AG20443 (cell line): ENCODE data around the gene TMEM198.

ENCODE experiments used
- DNase-seq: peaks from one replicate; pipeline ENCODE4 v3.0.0; 2012; ENCODE audit warnings: low spot score, mixed read lengths

TMEM198 gene

DNA sequence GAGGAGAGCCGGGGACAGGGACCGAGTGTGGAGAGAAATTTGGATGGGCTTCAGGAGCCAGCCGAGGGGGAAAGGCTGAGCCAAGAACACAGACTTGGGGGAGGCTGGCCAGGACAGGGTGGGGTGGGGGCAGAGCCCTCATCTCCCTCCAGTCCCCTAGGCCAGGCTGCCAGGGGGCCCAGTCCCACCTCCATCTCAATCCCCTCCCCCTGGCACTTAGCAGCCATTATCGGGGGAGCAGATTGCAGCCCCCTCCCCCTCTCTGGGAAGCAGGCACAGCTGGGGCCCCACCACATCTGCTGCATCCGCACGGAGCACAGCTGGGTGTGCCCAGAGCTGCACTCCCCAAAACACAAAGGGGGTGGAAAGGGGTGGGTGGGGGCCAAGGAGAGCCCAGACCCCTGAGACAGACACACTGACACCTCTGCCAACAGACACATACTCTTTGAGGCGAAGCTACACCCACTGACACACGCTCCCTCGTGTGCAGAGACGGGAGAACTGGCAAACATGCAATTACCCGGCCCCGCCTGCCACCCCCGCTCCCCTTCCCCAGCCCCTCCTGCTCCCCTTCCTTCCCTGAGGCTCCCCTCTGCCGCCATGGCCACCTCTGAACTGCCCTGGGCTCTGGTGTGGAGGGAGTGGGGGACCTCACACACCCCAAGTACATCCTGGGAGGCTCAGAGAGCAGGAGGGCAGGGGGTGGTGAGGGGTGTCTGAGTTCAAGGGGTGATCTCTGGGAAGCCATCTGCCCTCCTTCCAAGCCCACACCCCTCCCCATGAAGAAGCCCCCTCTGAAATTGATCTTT is 34.7 kb upstream of the TMEM198 start:
- no peak for DNase-seq

DNA sequence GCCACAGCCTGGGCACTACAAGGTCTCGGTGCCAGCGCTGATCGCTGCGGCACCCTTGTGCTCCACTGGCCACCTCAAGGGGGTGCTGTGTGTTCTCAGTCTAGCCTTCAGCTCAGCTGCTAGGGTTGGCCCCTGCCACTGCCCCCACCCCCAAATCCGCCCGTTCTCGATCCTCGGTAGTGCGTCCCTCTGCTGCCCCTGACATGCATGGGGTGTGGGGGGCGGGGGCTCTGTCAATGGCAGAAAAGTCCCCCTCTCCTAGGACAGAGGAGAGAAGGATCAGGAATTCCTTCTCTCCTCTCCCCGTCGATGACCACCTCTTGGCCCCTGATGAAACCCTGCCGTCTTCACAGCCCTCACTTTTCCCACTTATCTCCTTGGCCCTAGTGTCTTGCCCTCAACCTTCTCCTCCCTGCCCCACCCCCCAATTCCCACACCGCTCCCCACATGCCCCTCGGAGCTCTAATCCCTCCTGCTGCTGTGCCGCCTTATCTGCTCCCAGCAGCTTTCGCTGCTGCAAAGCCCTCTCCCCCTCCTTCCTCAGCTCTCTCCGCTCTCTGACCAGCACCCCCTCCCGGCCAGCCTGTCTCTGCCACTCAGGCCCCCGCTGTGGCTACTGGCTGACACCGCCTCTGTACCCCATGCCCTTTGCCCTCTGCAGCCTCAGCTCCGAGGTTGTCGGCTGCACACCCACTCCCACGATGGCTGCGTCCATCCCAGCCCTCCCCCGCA is 33.9 kb upstream of the TMEM198 start:
- peak; percentile 71 for DNase-seq

DNA sequence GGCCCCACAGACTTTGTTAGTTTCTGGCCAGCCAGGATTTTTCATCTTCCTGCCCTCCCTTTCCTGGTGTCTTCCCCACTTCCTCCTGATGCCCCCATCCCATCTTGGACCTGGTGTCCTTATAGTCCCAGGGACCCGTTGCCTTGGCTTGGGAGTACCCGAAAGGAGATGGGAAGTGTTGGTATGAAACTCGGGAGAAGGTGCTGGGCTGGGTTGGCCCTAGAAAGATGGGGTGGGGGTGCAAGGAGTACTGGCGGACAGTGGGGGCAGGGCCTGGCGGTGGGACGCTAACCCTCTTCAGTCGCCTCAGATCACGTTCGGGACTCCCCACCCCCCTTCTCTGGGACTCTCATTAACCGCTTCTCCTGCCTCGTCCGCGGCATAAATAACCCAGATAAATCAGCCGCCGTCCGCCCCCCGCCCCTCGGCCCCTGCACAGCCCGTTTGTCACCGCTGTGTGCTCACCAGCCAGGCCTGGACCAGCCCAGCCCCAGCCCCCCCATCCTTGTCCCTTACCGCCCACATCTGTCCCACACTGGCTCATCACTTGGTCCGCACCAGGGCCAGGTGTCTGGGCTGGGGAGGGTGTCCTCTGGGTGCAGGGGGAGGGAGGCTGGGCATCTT is 33.2 kb upstream of the TMEM198 start:
- DNase-seq = no peak

DNA sequence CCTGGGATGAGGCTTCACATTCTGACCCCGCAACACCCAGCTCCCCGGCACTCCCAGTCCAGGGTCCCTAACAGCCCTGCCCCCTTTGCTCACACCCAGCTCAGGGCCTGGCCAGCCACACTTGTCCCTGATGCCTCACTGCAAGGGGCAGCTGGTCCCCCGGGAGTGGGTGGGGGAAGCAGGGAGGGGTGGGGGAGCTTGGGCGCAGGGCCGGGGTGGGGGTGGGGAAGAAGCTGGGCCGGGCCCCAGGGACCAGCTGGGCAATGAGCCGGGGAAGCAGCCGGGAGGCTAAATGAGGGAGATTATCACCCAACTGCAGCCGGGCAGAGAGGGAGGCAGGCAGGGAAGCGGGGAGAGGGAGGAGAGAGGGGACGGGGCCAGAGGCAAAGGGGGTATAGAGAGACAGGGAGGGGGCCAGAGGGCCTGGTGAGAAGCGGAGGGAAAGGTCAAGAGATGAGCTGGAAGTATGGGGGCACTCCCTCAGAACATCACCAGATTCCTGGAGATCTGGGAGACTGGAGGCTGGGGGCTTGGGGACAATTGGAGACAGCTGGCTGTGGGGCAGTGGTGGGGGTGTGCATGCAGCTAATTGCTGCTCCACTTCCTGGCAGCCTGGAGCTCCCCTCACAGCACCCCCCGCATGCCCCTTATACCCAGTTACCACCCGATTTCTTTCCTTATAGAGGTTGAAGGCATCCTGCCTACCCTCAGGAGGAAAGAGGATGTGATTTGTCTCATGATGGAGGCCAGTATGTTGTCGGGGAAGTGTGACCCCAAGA is 32.1 kb upstream of the TMEM198 start:
- no peak for DNase-seq

DNA sequence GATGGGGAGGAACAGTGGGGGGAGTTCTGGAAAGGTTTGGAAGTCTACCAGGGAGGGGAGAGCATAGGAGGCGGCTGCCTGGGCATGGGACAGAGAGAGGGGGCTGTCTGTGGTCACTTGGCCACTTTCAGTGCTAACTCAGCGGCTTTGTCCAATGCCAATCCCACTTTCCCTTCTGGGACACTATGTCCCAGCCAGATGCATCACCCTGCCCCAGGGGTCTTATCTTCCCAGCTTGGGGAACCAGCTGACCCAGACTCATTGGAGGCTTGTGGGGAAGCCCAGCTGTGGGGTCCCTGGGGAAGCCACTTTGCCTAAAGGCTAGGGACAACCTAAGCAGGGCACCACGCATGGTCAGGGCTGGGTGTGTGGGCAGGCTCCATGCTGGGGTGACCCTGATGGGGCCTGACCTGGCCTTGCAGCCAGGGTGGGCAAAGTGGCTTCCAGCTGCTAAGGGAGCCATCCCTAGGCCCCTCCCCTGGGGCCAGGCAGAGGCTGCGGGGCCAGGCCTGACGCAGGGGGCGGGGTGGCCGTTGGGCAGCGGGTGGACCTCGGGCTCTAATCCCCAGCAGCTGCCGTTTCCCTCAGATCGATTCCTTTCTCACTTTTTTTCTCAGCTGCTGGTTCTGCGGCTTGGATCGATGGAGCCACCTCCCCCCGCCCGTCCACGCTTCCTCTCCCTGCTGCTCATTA is 31.2 kb upstream of the TMEM198 start:
- DNase-seq = no peak

DNA sequence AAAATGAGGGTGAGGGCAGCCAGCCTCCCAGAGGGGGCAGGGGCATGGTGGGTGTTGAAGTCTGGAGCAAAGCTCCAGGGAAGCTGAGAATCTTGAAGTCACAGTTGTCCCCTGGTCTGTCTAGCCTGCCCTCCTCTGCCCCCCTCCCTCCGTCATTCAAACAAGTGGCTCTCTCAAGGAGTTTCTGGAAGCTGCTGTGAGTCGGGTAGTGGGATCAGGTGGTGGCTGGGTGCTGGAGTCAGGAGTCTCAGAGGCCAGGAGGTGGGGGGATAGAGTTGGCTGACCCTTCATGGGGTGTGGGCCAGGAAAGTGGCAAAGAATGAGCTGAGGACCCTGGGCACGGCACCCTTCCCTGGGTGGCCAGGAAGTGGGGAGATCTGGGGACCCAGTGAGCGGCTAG is 30.0 kb upstream of the TMEM198 start:
- no peak for DNase-seq

DNA sequence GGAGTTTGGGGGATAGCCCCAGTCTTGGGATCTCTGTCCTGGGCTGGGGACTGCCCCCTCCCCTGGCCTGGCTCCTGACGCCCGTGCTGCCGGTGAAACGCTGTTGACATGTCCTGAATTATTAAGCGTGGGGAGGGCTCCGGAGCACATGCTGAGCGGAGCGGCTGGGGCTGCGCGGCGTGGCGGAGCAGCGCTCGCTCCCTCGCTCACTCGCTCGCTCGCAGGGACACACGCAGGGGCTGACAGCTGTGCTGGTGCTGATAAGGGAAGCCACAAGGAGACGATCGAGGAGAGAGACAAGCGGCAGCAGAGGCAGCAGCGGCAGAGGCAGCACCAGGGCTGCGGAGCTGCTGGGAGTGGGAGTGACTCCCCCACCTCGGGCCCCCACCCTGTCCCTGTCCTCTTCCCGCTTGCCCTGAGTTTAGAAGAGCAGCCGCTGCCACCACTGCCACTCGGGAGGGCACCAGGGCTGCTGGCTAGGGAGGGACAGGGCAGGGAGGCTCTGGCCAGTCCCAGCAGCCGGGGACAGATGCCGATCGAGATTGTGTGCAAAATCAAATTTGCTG is 29.5 kb upstream of the TMEM198 start, which contains the start of gene ASIC4:
ASIC4 (plus strand) TSS at position 287 of the 566 bp plus-strand sequence; CDS start at position 530, 243 bp downstream.
- peak; percentile 39 for DNase-seq

DNA sequence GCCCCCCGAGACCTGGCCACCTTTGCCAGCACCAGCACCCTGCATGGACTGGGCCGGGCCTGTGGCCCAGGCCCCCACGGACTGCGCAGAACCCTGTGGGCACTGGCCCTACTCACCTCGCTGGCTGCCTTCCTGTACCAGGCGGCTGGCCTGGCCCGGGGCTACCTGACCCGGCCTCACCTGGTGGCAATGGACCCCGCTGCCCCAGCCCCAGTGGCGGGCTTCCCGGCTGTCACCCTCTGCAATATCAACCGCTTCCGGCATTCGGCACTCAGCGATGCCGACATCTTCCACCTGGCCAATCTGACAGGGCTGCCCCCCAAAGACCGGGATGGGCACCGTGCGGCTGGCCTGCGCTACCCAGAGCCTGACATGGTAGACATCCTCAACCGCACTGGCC is 29.0 kb upstream of the TMEM198 start:
- DNase-seq = no peak

DNA sequence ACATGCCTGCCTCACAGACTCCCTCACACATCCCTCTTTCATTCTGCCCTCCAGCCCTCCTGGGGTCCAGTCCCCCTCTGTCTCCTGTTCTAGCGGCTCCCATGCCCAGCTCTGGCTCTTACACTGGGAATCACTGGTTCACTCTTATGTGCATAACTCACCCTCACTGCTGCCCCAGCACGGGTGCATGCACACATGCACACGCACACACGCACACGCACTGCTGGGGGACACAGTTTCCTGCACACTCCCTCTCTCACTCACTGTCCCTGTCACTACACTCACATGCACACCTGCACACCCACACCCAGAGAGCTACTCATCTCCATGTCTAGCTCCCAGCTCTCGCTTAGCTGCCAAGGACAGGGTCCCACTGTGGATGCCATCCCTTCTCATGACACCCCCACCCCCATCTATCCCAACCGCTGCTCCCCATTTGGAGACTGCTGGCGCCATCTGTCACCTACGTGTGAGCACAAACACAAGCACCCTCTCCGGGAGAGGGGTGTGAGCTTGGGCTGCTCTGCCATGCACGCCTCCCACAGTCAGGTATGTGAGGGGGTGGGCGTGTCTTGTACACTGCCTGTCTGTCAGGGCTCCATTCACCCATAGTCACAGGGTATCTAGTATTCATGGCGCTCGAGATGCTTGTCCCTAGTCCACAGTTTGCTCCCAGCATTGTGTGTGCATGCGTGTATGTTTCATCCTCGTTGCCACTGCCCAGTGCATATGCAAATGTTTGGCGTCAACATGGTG is 27.8 kb upstream of the TMEM198 start:
- DNase-seq = no peak

DNA sequence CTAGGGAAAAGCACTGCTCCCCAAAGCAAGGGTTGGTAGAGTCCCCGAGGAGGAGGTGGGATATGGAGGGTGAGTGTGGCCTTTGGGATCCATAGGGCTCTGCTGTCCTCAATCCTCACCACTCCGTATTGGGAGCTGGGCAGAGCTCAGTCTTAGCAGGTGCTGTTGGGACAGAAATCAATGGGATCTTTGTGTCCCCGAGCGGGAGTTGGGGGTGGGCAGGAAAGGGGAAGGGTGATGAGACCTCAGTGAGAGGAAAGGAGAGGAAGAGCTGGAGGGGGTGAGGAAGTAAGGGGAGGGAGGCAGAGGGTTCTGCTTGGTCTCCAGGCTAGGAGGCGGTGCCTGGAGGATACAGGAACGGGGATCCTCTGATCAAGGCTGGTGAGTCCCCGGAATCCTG is 26.9 kb upstream of the TMEM198 start:
- DNase-seq = no peak

DNA sequence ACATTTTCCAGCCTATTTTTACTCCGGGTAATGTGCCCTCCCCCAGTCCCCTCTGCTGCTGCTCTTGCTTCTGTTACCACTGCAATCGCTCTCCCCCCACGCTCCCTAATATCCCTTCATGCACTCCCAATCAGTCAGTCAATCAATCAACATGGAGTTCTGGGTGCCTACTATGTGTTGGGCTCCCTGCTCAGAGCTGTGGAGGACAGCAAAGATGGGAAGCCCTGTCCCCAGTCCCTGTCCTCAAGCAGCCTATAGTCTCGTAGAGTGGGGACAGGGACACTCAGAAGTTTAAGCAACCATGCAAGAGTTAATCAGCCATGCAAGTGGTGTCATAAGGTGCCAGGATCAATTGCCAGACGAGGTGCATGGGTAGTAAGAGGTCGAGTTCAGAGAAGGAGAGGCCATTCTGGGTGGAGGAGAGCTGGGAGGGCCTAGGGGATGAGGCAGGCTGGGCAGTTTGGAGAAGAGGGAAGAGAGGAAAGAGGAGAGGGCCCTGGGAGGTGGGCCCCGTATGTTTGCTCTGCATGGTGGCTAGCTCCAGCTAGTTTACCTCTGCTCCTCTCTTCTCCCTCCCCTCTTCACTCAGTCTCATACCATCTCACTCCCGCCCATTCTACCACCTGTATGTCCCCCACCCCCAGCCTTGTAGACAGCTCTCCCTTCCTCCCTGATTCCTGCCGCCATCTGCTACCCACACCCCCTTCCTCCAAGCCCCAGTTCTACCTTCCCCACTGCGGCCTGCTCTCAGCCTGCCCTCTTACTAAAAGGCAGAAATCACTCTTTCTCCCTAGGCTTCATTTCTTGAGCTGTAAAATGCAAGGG is 25.7 kb upstream of the TMEM198 start:
- DNase-seq = no peak

DNA sequence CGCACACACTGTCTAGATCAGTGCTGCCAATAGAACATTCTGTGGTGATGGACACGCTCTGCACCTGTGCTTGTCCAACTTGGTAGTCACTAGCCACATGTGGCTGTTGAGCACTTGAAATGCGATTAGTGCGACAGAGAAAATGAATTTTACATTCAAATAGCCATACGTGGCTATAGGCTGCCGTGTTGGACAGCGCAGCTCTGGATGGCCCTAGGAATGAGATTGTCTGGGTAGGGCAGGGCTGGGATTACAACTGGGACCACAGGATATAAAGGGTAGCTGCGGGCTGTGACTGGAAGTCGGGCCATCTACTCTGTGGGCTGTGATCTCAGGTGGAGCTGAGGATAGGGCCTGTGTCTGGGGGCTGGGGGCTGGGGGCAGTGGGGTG is 24.3 kb upstream of the TMEM198 start:
- DNase-seq = no peak

DNA sequence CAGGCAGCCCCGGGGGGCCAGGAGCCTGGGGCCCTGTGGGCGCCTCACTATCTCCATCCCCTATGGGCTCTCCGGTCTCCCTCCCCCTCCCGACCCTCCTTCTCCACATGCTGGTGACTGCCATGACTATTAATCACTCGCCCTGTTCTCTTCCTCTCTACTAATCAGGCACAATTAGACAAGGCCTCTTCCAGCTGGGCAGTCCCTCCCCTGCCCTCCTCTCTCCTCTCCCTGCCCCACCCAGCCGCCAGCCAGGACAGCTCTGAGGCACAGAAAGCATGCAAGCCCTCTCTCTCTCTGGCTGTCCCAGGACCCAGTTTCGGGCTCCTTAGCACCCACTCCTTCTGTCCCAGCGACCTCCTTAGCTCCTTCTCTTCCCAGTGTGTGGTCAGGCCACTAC is 23.7 kb upstream of the TMEM198 start:
- DNase-seq = peak; percentile 39

DNA sequence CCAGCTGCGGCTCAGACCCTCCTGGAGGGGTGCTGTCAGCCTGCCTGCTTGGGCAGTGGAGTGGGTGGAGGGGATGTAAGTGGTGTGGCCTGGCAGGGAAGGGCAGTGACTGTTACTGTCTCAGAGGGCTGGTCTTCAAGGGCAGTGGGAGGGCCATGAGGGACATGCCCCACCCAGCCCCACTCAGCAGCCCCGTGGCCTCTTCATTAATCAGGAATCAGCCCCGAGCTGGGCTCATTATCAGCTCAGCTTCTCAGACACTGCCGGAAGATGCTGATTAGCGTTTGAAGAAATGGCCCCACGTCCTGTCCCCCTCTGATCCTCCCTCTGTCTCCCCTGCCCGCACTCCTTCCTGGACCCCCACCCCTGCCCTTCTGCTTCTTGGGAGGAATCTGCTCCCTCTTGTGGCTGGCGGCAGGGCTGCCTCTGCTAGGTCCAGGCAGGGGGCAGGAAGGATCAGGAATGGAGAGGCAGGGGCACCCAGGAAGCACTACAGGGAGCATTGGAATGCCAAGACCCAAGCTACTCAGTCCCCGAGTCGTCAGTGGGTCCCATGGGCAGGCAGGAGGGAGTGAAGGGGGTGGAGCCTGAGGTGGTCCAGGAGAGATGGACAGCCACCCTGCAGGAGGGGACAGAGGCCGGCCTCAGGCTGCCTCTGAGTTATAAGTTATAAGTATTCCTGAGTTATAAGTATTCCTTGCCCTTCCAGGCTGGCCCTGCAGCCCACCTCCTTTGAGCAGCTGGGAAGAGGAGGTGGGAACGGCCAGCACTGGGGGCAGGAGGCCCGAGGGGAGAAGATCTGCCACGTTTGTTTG is 22.6 kb upstream of the TMEM198 start:
- DNase-seq = peak; percentile 86

DNA sequence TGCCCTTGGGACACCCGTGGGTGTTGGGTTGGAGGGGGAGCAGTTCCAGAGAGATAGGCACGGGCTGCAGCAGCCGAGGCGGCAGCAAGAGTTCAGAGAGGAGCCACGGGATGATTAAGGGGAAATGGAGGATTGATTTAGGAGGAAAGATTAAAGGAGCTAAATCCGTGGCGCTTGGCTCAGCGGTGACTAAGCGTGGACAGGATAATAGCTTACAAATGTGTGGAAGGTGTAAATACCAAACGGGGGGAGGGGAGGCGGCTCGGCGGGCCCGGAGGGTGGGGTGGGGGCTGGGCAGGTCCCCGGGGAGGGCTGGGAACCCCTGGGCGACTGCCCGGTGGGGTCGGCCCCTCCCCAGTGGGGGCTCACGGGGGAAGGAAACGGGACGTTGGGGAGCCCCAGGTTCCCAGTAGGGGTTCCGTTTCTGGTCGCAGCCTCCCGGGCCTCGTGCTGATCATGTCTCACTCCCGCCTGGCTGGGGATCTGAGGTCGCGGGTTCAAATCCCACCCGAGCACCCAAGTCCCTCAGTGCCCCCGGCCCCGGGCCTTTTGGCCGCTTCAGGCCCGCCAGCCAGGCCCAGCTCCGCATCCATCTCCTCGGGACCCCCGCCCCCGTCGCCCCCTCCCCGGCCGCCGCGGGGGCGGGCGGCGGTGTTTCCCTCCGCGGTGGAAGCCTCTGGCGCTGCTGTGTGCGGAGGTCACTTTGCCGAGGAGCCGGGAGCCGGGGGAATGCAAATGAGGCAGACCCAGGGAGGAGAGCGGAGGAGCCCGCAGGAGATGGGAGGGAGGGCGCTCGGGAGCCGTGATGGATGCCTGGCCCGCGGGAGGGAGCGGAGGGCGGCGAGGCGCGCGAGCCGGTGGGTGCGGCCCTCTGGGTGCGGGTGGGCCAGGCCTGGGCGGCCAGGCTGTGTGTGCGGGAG is 21.5 kb upstream of the TMEM198 start:
- peak; percentile 76 for DNase-seq

DNA sequence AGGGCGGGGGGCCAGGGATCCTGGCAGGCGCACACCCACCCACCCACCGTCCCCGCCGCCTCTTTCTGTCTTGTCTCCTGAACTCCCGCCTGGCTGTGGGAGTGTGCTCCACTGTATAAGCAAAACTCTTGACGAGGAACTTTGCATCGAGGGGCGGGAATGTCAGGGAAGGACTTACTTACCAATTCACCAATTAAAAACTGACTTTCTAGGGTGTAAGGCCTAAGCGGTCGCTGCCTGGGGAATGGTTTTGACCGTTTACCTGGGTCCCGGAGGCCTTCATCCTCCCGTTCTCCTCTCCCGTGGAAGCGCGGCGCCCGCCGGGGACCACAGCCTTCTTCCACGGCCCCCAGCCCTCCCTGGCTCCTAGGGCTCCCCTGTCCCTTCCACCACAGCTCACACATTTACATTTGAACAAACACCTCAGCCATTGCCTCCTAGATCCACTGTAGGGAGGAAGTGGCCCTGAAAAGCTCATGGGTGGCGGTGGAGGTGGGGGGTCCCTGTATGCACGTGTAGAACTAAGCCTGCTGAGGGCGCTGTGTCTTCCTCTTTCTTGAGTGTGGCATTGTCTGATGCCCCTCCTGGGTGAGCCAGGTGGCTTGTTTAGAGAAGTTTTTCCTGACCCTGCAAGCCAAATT is 20.7 kb upstream of the TMEM198 start:
- no peak for DNase-seq

DNA sequence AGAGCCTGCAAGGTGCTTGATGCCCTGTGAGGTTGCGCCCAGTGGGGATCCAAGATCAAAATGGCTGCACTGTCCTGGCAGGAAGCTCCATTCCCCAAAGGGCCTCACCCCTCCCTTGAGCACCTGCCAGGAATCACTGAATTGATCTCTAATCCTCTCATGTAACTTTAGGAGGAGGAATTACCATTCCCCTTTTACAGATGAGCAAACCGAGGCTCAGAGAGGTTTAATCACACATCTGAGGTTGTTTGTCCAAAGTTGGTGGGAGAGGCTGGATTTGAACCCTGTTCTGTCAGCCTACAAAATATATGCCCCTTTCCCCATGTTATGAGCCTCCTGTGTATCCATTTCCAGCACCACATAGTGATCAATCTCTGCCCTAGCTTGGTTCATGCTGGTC is 19.0 kb upstream of the TMEM198 start:
- DNase-seq = no peak
